Erythroblast (primary cell): ENCODE results near the gene SOBP.

ENCODE experiments used
- GATA1 ChIP-seq: IDR thresholded peaks from 2 replicates; pipeline ENCODE4 v1.6.1; 2011; ENCODE audit warnings: low read depth, mild to moderate bottlenecking, control low read depth, low read length, moderate library complexity
- POLR2A ChIP-seq: IDR thresholded peaks from 2 replicates; pipeline ENCODE4 v1.6.1; 2011; ENCODE audit warnings: mild to moderate bottlenecking, low read length

DNA sequence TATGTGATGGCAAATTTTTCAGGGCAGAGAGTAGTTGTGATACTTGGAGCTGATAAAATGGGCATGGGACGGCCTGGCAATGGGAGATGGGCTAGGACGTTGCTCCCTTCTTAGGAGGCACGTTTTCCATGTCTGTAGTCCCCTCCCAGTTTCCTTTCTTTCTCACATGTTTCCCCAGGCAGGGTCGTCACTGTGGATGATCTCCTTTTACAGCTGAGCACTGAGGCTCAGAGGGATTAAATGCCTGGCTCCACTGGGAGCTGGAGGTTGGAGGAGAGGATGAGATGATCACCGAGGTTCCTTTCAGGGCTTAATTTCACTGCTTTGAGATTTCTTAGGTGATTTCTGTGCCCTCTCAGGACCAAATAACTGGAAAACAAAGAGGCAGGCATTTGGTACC is 136.7 kb downstream of the SOBP start:
- TF ChIP-seq POLR2A = no peak
- no peak for TF ChIP-seq GATA1
